Measurements from ENCODE around the gene SDHAF1.

GRCh38 chr19:36031308-36031707 lies 36.3 kb downstream of the SDHAF1 start:
- TF ChIP-seq TOX (CRISPR knock-in tag; IDR thresholded peaks at IDR 0.05; ENCODE audit: borderline replicate concordance) (no peak), ZNF565 (CRISPR knock-in tag; conservative IDR thresholded peaks at IDR 0.05; ENCODE audit: low read depth) (no peak), ZFP30 (CRISPR knock-in tag; IDR thresholded peaks at IDR 0.05) (no peak), PATZ1 (CRISPR knock-in tag; IDR thresholded peaks at IDR 0.05; ENCODE audit: borderline replicate concordance) (no peak), ISL1 (CRISPR knock-in tag; IDR thresholded peaks at IDR 0.05) (no peak), RARB (CRISPR knock-in tag; IDR thresholded peaks at IDR 0.05) (no peak), BACH2 (CRISPR knock-in tag; IDR thresholded peaks at IDR 0.05; ENCODE audit: borderline replicate concordance) (no peak), ZNF70 (CRISPR knock-in tag; IDR thresholded peaks at IDR 0.05) (no peak), CSRNP3 (CRISPR knock-in tag; IDR thresholded peaks at IDR 0.05) (no peak), CREB5 (CRISPR knock-in tag; IDR thresholded peaks at IDR 0.05; ENCODE audit: low read depth) (no peak), ZFP3 (CRISPR knock-in tag; IDR thresholded peaks at IDR 0.05) (no peak), PPARA (CRISPR knock-in tag; IDR thresholded peaks at IDR 0.05; ENCODE audit: borderline replicate concordance) (no peak), TCF4 (CRISPR knock-in tag; IDR thresholded peaks at IDR 0.05; ENCODE audit: borderline replicate concordance) (no peak)
- TF ChIP-seq, protein P1, sequence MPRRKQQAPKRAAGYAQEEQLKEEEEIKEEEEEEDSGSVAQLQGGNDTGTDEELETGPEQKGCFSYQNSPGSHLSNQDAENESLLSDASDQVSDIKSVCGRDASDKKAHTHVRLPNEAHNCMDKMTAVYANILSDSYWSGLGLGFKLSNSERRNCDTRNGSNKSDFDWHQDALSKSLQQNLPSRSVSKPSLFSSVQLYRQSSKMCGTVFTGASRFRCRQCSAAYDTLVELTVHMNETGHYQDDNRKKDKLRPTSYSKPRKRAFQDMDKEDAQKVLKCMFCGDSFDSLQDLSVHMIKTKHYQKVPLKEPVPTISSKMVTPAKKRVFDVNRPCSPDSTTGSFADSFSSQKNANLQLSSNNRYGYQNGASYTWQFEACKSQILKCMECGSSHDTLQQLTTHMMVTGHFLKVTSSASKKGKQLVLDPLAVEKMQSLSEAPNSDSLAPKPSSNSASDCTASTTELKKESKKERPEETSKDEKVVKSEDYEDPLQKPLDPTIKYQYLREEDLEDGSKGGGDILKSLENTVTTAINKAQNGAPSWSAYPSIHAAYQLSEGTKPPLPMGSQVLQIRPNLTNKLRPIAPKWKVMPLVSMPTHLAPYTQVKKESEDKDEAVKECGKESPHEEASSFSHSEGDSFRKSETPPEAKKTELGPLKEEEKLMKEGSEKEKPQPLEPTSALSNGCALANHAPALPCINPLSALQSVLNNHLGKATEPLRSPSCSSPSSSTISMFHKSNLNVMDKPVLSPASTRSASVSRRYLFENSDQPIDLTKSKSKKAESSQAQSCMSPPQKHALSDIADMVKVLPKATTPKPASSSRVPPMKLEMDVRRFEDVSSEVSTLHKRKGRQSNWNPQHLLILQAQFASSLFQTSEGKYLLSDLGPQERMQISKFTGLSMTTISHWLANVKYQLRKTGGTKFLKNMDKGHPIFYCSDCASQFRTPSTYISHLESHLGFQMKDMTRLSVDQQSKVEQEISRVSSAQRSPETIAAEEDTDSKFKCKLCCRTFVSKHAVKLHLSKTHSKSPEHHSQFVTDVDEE (CRISPR knock-in tag; IDR thresholded peaks at IDR 0.05) = no peak

Data from SK-N-SH treated with all-trans-retinoic acid at 6 μM for 48 hours (cell line).